HEK293T (cell line): ENCODE results near the gene GOLT1A.
A peak's percentile ranks its signal among the peaks of the same experiment; 100 is the strongest.

Experiments
- CTCF ChIA-PET: fragments of 350-600 bp; formaldehyde crosslinking; extraction: SDS; loops from one replicate; lab custom pipeline; 2021; ENCODE audit warnings: antibody characterized with exemption, inconsistent platforms; lab: Yijun Ruan, JAX
- POLR2A ChIA-PET: fragments of 350-600 bp; formaldehyde crosslinking; extraction: SDS; loops from one replicate; lab custom pipeline; 2020; ENCODE audit warnings: antibody characterized with exemption, inconsistent platforms; lab: Yijun Ruan, JAX
- DNase-seq: peaks from one replicate; pipeline ENCODE4 v3.0.0; 2012; ENCODE audit warnings: mixed read lengths; ENCODE audit errors: extremely low spot score
- ARNT ChIP-seq: fragments of 450-650 bp; IDR thresholded peaks from 2 replicates; pipeline ENCODE4 v1.6.1; 2017; ENCODE audit warnings: mild to moderate bottlenecking
- BHLHE40 ChIP-seq: fragments of 450-650 bp; IDR thresholded peaks from 2 replicates; pipeline ENCODE4 v1.6.1; 2016; ENCODE audit warnings: mild to moderate bottlenecking, moderate library complexity, borderline replicate concordance
- CTBP1 ChIP-seq: fragments of 450-650 bp; IDR thresholded peaks from 2 replicates; pipeline ENCODE4 v1.6.1; 2016; ENCODE audit warnings: borderline replicate concordance
- ELF4 ChIP-seq: fragments of 450-650 bp; IDR thresholded peaks from 2 replicates; pipeline ENCODE4 v1.6.1; 2017; ENCODE audit warnings: antibody characterized with exemption
- FOXA1 ChIP-seq: fragments of 450-650 bp; IDR thresholded peaks from 2 replicates; pipeline ENCODE4 v1.6.1; 2016; ENCODE audit warnings: mild to moderate bottlenecking
- FOXK2 ChIP-seq: fragments of 450-650 bp; IDR thresholded peaks from 2 replicates; pipeline ENCODE4 v1.6.1; 2016; ENCODE audit warnings: mild to moderate bottlenecking
- FOXM1 ChIP-seq: fragments of 450-650 bp; IDR thresholded peaks from 2 replicates; pipeline ENCODE4 v1.6.1; 2017; ENCODE audit warnings: mild to moderate bottlenecking, borderline replicate concordance
- HDGF ChIP-seq: fragments of 450-650 bp; IDR thresholded peaks from 2 replicates; pipeline ENCODE4 v1.6.1; 2017; ENCODE audit warnings: antibody characterized with exemption, borderline replicate concordance
- L3MBTL2 ChIP-seq: fragments of 450-650 bp; conservative IDR thresholded peaks from 2 replicates; pipeline ENCODE4 v1.6.1; 2016; ENCODE audit warnings: mild to moderate bottlenecking
- LEF1 ChIP-seq: fragments of 450-650 bp; IDR thresholded peaks from 2 replicates; pipeline ENCODE4 v1.6.1; 2017; ENCODE audit warnings: mild to moderate bottlenecking, borderline replicate concordance
- NFRKB ChIP-seq: fragments of 450-650 bp; IDR thresholded peaks from 2 replicates; pipeline ENCODE4 v1.6.1; 2016; ENCODE audit warnings: mild to moderate bottlenecking, moderate library complexity
- SP1 ChIP-seq: fragments of 450-650 bp; IDR thresholded peaks from 2 replicates; pipeline ENCODE4 v1.6.1; 2017
- SUZ12 ChIP-seq: fragments of 450-650 bp; IDR thresholded peaks from 2 replicates; pipeline ENCODE4 v1.6.1; 2016; ENCODE audit warnings: mild to moderate bottlenecking
- TARDBP ChIP-seq: fragments of 450-650 bp; IDR thresholded peaks from 2 replicates; pipeline ENCODE4 v1.6.1; 2016
- ZNF384 ChIP-seq: fragments of 450-650 bp; IDR thresholded peaks from 2 replicates; pipeline ENCODE4 v1.6.1; 2016
- TF ChIP-seq, protein P1 (sequence below): fragments of 450-650 bp; IDR thresholded peaks from 2 replicates; pipeline ENCODE4 v1.6.1; 2016

GOLT1A gene

GRCh38 chr1:204153667-204154066, 60.1 kb downstream of the GOLT1A start:
- ChIA-PET POLR2A (no interaction called here), CTCF (interaction anchor here (1.1 kb wide), 1 partner anchor 16 kb away, joined by 3 read pairs; no protein-coding TSS in a partner anchor)
- DNase-seq: no peak
- TF ChIP-seq BHLHE40 (no peak), L3MBTL2 (no peak), CTBP1 (no peak), ARNT (no peak), ELF4 (no peak), NFRKB (no peak), FOXK2 (no peak), HDGF (no peak), TARDBP (no peak), FOXA1 (no peak), ZNF384 (no peak), LEF1 (no peak)
- TF ChIP-seq, protein P1, sequence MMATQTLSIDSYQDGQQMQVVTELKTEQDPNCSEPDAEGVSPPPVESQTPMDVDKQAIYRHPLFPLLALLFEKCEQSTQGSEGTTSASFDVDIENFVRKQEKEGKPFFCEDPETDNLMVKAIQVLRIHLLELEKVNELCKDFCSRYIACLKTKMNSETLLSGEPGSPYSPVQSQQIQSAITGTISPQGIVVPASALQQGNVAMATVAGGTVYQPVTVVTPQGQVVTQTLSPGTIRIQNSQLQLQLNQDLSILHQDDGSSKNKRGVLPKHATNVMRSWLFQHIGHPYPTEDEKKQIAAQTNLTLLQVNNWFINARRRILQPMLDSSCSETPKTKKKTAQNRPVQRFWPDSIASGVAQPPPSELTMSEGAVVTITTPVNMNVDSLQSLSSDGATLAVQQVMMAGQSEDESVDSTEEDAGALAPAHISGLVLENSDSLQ: no peak

- TF ChIP-seq FOXK2: no peak
- TF ChIP-seq BHLHE40: no peak
- no peak for TF ChIP-seq NFRKB
- no peak for TF ChIP-seq LEF1
- TF ChIP-seq, protein P1: no peak
- no peak for TF ChIP-seq ELF4
- TF ChIP-seq FOXM1: no peak
- no peak for TF ChIP-seq FOXA1
- TF ChIP-seq SUZ12: no peak
- TF ChIP-seq ARNT: no peak
- ChIA-PET POLR2A (interaction anchor here (0.7 to 2.0 kb wide), 6 partner anchors 11 to 208 kb away, joined by 3 to 9 read pairs (median 5); partner anchors contain the start of gene PLEKHA6), CTCF (interaction anchor here (0.6 kb wide), 1 partner anchor 22 kb away, joined by 4 read pairs; no protein-coding TSS in a partner anchor)
- no peak for DNase-seq
These were observed 61.3 kb downstream of the GOLT1A start for GRCh38 chr1:204152310-204153044.

GRCh38 chr1:204151552-204152309, 62.1 kb downstream of the GOLT1A start, which contains the start of gene ETNK2:
Gene ETNK2, minus strand, starts transcription at chr1:204152044. Its CDS starts 192 bp downstream, at chr1:204151852.
- DNase-seq: peak; percentile 92
- ChIA-PET CTCF (interaction anchor here (0.6 to 1.7 kb wide), 3 partner anchors 22 to 247 kb away, joined by 4 to 5 read pairs (median 4); no protein-coding TSS in a partner anchor), POLR2A (interaction anchor here (0.7 to 2.0 kb wide), 6 partner anchors 12 to 209 kb away, joined by 3 to 9 read pairs (median 5); partner anchors contain the start of gene PLEKHA6)
- no peak for TF ChIP-seq FOXK2
- no peak for TF ChIP-seq SP1
- TF ChIP-seq, protein P1: no peak
- TF ChIP-seq ARNT: 0 out of 2 replicates have a peak, but pooled peaks have one; percentile 31
- peak; percentile 68 for TF ChIP-seq FOXM1
- peak; percentile 36 for TF ChIP-seq L3MBTL2

DNA sequence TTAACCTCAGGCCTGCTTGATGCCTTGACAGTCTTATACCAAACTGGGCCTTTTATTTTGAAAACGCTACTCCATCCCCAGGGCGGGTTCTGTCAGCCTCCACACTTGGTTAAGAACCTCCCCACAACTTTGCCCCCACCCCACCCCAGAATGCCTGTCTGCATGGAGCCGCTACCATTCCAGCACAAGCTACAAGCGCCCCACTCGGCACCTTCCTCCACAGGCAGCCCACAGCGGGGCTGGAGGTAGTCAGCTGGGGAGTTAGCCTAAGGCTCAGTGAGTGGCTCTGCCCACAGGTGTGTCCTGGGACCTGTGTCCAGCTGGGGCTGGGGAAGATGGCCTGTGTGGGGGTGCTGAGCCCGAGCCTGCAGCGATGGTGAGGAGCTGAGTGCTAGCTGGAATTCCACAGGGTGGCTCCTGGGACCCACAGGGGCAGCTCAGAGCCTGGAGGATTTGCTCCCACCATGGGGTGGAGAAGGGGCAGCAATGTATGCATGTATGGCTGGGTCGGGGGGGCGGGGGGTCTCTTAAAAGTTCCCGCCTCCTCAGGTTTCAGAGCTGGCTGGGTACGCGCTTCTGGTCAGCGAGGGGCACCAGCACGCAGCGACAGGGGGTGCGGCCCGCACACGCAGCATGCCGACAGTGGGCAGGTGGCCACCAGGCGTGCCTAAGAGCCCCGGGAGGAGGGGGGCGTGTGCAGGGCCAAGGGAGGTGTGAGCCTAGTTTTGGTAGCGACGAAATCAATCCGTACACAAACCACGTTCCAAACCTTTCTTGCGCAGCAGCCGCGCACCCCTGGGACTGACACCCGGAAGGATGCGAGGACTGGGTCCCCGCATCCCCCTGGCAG, 62.9 kb downstream of the GOLT1A start:
- no peak for TF ChIP-seq TARDBP
- TF ChIP-seq FOXK2: no peak
- no peak for TF ChIP-seq CTBP1
- no peak for TF ChIP-seq LEF1
- no peak for TF ChIP-seq ZNF384
- ChIA-PET POLR2A (interaction anchor here (0.8 to 2.0 kb wide), 4 partner anchors 13 to 285 kb away, joined by 3 to 9 read pairs (median 4); partner anchors contain the start of gene PLEKHA6), CTCF (interaction anchor here (1.7 kb wide), 2 partner anchors 22 to 248 kb away, joined by 4 to 5 read pairs; no protein-coding TSS in a partner anchor)
- DNase-seq: peak; percentile 44
